CD4-positive, alpha-beta memory T cell (primary cell): ENCODE measurements around the gene CACNA1B. TPM values are rescaled to one million over a fixed set of nuclear protein-coding genes. Genes with fewer than 3 reads are reported as not detected.

Source experiments
- CTCF ChIA-PET: fragments of 350-600 bp; sonication (Branson Sonifier 250); formaldehyde crosslinking; loops from one replicate; lab custom pipeline; 2021; ENCODE audit warnings: inconsistent platforms; ENCODE audit not compliant: partially characterized antibody; lab: Charles Lee
- POLR2A ChIA-PET: fragments of 350-600 bp; sonication (Branson Sonifier 250); formaldehyde crosslinking; loops from one replicate; lab custom pipeline; 2021; ENCODE audit not compliant: partially characterized antibody; lab: Charles Lee
- DNase-seq, 5 donors: peaks; one replicate each; pipeline versions ENCODE4 v3.0.0 to v3.0.0-alpha.2; 2020 to 2022; ENCODE audit warnings: mixed read lengths in 1 of 5
- H3K27ac ChIP-seq: one replicate; pipeline ENCODE4 v1.7.0; 2013; ENCODE audit warnings: low read depth, low read length
- H3K27me3 ChIP-seq: 2 replicates; pipeline ENCODE4 v1.7.0; 2013; ENCODE audit warnings: mild to moderate bottlenecking, low read length, moderate library complexity; ENCODE audit not compliant: insufficient read depth
- H3K36me3 ChIP-seq: 2 replicates; pipeline ENCODE4 v1.7.0; 2013; ENCODE audit warnings: mild to moderate bottlenecking, low read length, moderate library complexity; ENCODE audit not compliant: insufficient read depth
- H3K4me1 ChIP-seq: 2 replicates; pipeline ENCODE4 v1.7.0; 2013; ENCODE audit warnings: mild to moderate bottlenecking, low read length, moderate library complexity; ENCODE audit not compliant: insufficient read depth
- H3K4me3 ChIP-seq, 2 donors: one replicate each; pipeline ENCODE4 v1.7.0; 2013; ENCODE audit warnings: low read length in 2 of 2, mild to moderate bottlenecking in 1 of 2
- H3K9me3 ChIP-seq, 2 donors: one replicate each; pipeline ENCODE4 v1.7.0; 2013; ENCODE audit warnings: low read length in 2 of 2, control low read depth in 1 of 2; ENCODE audit not compliant: control insufficient read depth in 1 of 2
- H3K27ac Mint-ChIP-seq, 7 donors: one replicate each; pipeline ENCODE4 v1.8.0; 2020 to 2021; ENCODE audit warnings: mixed read lengths in 7 of 7, mild to moderate bottlenecking in 6 of 7, inconsistent platforms in 3 of 7, moderate library complexity in 3 of 7
- H3K27me3 Mint-ChIP-seq, 2 donors: one replicate each; pipeline ENCODE4 v1.8.0; 2020 to 2021; ENCODE audit warnings: mixed read lengths in 2 of 2
- H3K36me3 Mint-ChIP-seq, 2 donors: one replicate each; pipeline ENCODE4 v1.8.0; 2020 to 2021; ENCODE audit warnings: mixed read lengths in 2 of 2, inconsistent platforms in 1 of 2, mild to moderate bottlenecking in 1 of 2
- H3K4me1 Mint-ChIP-seq, 4 donors: one replicate each; pipeline ENCODE4 v1.8.0; 2020 to 2021; ENCODE audit warnings: mixed read lengths in 4 of 4, mild to moderate bottlenecking in 1 of 4
- H3K4me3 Mint-ChIP-seq, 8 donors: one replicate each; pipeline ENCODE4 v1.8.0; 2020 to 2021; ENCODE audit warnings: mixed read lengths in 8 of 8, mild to moderate bottlenecking in 7 of 8, moderate library complexity in 6 of 8, inconsistent platforms in 3 of 8
- H3K9me3 Mint-ChIP-seq, 8 donors: one replicate each; pipeline ENCODE4 v1.8.0; 2020 to 2021; ENCODE audit warnings: mixed read lengths in 8 of 8, mild to moderate bottlenecking in 5 of 8, inconsistent platforms in 3 of 8, moderate library complexity in 1 of 8
- intact Hi-C: fragments of 100-400 bp; cut with micrococcal nuclease; formaldehyde crosslinking; loops from one replicate; pipeline ENCODE4 v1.15.1; 2023
- polyA plus RNA-seq, 2 donors: library from polyadenylated mRNA; unstranded; fragments of 300-500 nt; fragmentation: Illumina TruSeq; gene quantifications; one replicate each; pipeline ENCODE4 v1.2.3, GENCODE V29; 2021
- total RNA-seq, 2 experiments: library from RNA; stranded (reverse); gene quantifications; one replicate each; pipeline ENCODE4 v1.2.3, GENCODE V29; 2021

CACNA1B gene
- total and polyA plus RNA-seq, 4 experiments from 2014 or later: not detected

GRCh38 chr9:137969008-137969407, 91.4 kb downstream of the CACNA1B start:
- no peak overlapping the region for H3K4me3 ChIP-seq
- intact Hi-C loops: no loop called here
- no peaks in the 10 kb centered on the region for H3K4me1 Mint-ChIP-seq
- DNase-seq: no peak
- H3K9me3 ChIP-seq: no peaks in the 10 kb centered on the region
- H3K27me3 ChIP-seq: no peaks in the 10 kb centered on the region
- H3K36me3 ChIP-seq: no peaks in the 10 kb centered on the region
- H3K36me3 Mint-ChIP-seq: no peaks in the 10 kb centered on the region
- H3K4me3 Mint-ChIP-seq: no peak overlapping the region
- no peaks in the 10 kb centered on the region for H3K4me1 ChIP-seq
- peaks cover 0 to 2% (median 0%) of the 10 kb centered on the region in 8 donors for H3K9me3 Mint-ChIP-seq
- H3K27me3 Mint-ChIP-seq: peaks cover 27 to 31% of the 10 kb centered on the region in 2 donors
- POLR2A ChIA-PET: no interaction called here
- CTCF ChIA-PET: no interaction called here
- H3K27ac Mint-ChIP-seq: peak overlapping the region in 1 of 7 donors; percentile 52
- no peak overlapping the region for H3K27ac ChIP-seq

GRCh38 chr9:137969685-137970084, 92.1 kb downstream of the CACNA1B start:
- H3K27me3 Mint-ChIP-seq: peaks cover 25 to 27% of the 10 kb centered on the region in 2 donors
- H3K4me1 Mint-ChIP-seq: no peaks in the 10 kb centered on the region
- Histone ChIP-seq H3K36me3 (no peaks in the 10 kb centered on the region), H3K27me3 (no peaks in the 10 kb centered on the region), H3K27ac (no peak overlapping the region), H3K4me1 (no peaks in the 10 kb centered on the region), H3K4me3 (no peak overlapping the region), H3K9me3 (no peaks in the 10 kb centered on the region)
- POLR2A ChIA-PET: no interaction called here
- intact Hi-C loops: no loop called here
- H3K4me3 Mint-ChIP-seq: no peak overlapping the region
- no peak overlapping the region for H3K27ac Mint-ChIP-seq
- peaks cover 0 to 2% (median 0%) of the 10 kb centered on the region in 8 donors for H3K9me3 Mint-ChIP-seq
- H3K36me3 Mint-ChIP-seq: no peaks in the 10 kb centered on the region
- no peak for DNase-seq
- CTCF ChIA-PET: no interaction called here

GRCh38 chr9:137970098-137970497, 92.5 kb downstream of the CACNA1B start:
- Histone ChIP-seq H3K27ac (no peak overlapping the region), H3K9me3 (no peaks in the 10 kb centered on the region), H3K4me3 (no peak overlapping the region), H3K4me1 (no peaks in the 10 kb centered on the region), H3K36me3 (no peaks in the 10 kb centered on the region), H3K27me3 (no peaks in the 10 kb centered on the region)
- no peak overlapping the region for H3K27ac Mint-ChIP-seq
- intact Hi-C loops: no loop called here
- DNase-seq: no peak
- H3K36me3 Mint-ChIP-seq: no peaks in the 10 kb centered on the region
- H3K4me3 Mint-ChIP-seq: no peak overlapping the region
- no peaks in the 10 kb centered on the region for H3K4me1 Mint-ChIP-seq
- peaks cover 0 to 2% (median 0%) of the 10 kb centered on the region in 8 donors for H3K9me3 Mint-ChIP-seq
- H3K27me3 Mint-ChIP-seq: peaks cover 24 to 27% of the 10 kb centered on the region in 2 donors
- POLR2A ChIA-PET: no interaction called here
- CTCF ChIA-PET: no interaction called here

- no peak overlapping the region for H3K27ac ChIP-seq
- no peaks in the 10 kb centered on the region for H3K4me1 ChIP-seq
- POLR2A ChIA-PET: no interaction called here
- CTCF ChIA-PET: no interaction called here
- no peaks in the 10 kb centered on the region for H3K4me1 Mint-ChIP-seq
- no peak overlapping the region for H3K27ac Mint-ChIP-seq
- H3K27me3 ChIP-seq: no peaks in the 10 kb centered on the region
- H3K9me3 ChIP-seq: no peaks in the 10 kb centered on the region
- peaks cover 0 to 2% (median 0%) of the 10 kb centered on the region in 8 donors for H3K9me3 Mint-ChIP-seq
- no peaks in the 10 kb centered on the region for H3K36me3 Mint-ChIP-seq
- peaks cover 24 to 26% of the 10 kb centered on the region in 2 donors for H3K27me3 Mint-ChIP-seq
- H3K4me3 Mint-ChIP-seq: peak overlapping the region in 1 of 8 donors; percentile 20
- DNase-seq: no peak
- H3K4me3 ChIP-seq: no peak overlapping the region
- intact Hi-C loops: no loop called here
- H3K36me3 ChIP-seq: no peaks in the 10 kb centered on the region
These were observed 93.3 kb downstream of the CACNA1B start for GRCh38 chr9:137970686-137971476.

GRCh38 chr9:137971477-137972138, 94.0 kb downstream of the CACNA1B start:
- POLR2A ChIA-PET: no interaction called here
- no peaks in the 10 kb centered on the region for H3K9me3 ChIP-seq
- no peak overlapping the region for H3K4me3 ChIP-seq
- H3K27me3 ChIP-seq: no peaks in the 10 kb centered on the region
- H3K27ac ChIP-seq: no peak overlapping the region
- CTCF ChIA-PET: no interaction called here
- H3K9me3 Mint-ChIP-seq: peaks cover 0 to 2% (median 0%) of the 10 kb centered on the region in 8 donors
- no peaks in the 10 kb centered on the region for H3K36me3 Mint-ChIP-seq
- intact Hi-C loops: no loop called here
- DNase-seq: no peak
- no peak overlapping the region for H3K27ac Mint-ChIP-seq
- no peaks in the 10 kb centered on the region for H3K4me1 ChIP-seq
- H3K27me3 Mint-ChIP-seq: peaks cover 24 to 25% of the 10 kb centered on the region in 2 donors
- no peaks in the 10 kb centered on the region for H3K36me3 ChIP-seq
- H3K4me3 Mint-ChIP-seq: no peak overlapping the region
- no peaks in the 10 kb centered on the region for H3K4me1 Mint-ChIP-seq

GRCh38 chr9:137972355-137972987, 94.9 kb downstream of the CACNA1B start:
- peaks cover 0 to 2% (median 0%) of the 10 kb centered on the region in 8 donors for H3K9me3 Mint-ChIP-seq
- Histone ChIP-seq H3K27ac (no peak overlapping the region), H3K27me3 (no peaks in the 10 kb centered on the region), H3K9me3 (no peaks in the 10 kb centered on the region), H3K4me3 (no peak overlapping the region), H3K4me1 (no peaks in the 10 kb centered on the region), H3K36me3 (no peaks in the 10 kb centered on the region)
- H3K4me1 Mint-ChIP-seq: no peaks in the 10 kb centered on the region
- ChIA-PET POLR2A (no interaction called here), CTCF (no interaction called here)
- DNase-seq: no peak
- H3K36me3 Mint-ChIP-seq: no peaks in the 10 kb centered on the region
- no peak overlapping the region for H3K4me3 Mint-ChIP-seq
- peaks cover 20 to 22% of the 10 kb centered on the region in 2 donors for H3K27me3 Mint-ChIP-seq
- intact Hi-C loops: no loop called here
- peak overlapping the region in 1 of 7 donors; percentile 46 for H3K27ac Mint-ChIP-seq

GRCh38 chr9:137972988-137973470, 95.4 kb downstream of the CACNA1B start:
- Histone ChIP-seq H3K27me3 (no peaks in the 10 kb centered on the region), H3K4me1 (no peaks in the 10 kb centered on the region), H3K4me3 (no peak overlapping the region), H3K27ac (no peak overlapping the region), H3K36me3 (no peaks in the 10 kb centered on the region), H3K9me3 (no peaks in the 10 kb centered on the region)
- POLR2A ChIA-PET: no interaction called here
- Mint-ChIP-seq H3K4me1 (no peaks in the 10 kb centered on the region), H3K27ac (peak overlapping the region in 1 of 7 donors; percentile 46), H3K27me3 (peaks cover 20 to 22% of the 10 kb centered on the region in 2 donors), H3K4me3 (no peak overlapping the region), H3K36me3 (no peaks in the 10 kb centered on the region), H3K9me3 (peaks cover 0 to 2% (median 0%) of the 10 kb centered on the region in 8 donors)
- CTCF ChIA-PET: no interaction called here
- intact Hi-C loops: no loop called here
- DNase-seq: no peak
